K562 (cell line): Measurements from ENCODE around the gene NAA50. TPM values are rescaled to one million over a fixed set of nuclear protein-coding genes. Genes with fewer than 3 reads are reported as not detected.

Experiments used
- ATAC-seq: fragments of 200-7000 bp; cut with Tn5 transposase; 3 replicates; pipeline ENCODE4 v1.9.1; 2020; ENCODE audit warnings: moderate library complexity
- BruUV-seq: library from RNA; stranded (reverse); fragments of 400-500 nt; replicated peaks from 2 replicates; lab custom pipeline; 2021; lab: Mats Ljungman, UMichigan
- CTCF ChIA-PET: fragments of 300-600 bp; formaldehyde crosslinking; extraction: SDS; loops from one replicate; lab custom pipeline; 2021; ENCODE audit warnings: low intra/inter-chr PET ratio; lab: Yijun Ruan, JAX
- POLR2A ChIA-PET: fragments of 300-600, 350-650 bp; sonication (Branson Sonifier 250); formaldehyde crosslinking; extraction: SDS; loops from one replicate; lab custom pipeline; 2021; ENCODE audit warnings: antibody characterized with exemption, inconsistent platforms; lab: Yijun Ruan, JAX
- DNase-seq, 4 experiments: peaks; one replicate each; pipeline versions ENCODE4 v3.0.0 to v3.0.0-alpha.2; 2011 to 2018; ENCODE audit warnings: low spot score in 3 of 4, mixed read lengths in 3 of 4; ENCODE audit errors: extremely low read depth in 1 of 4
- FAIRE-seq: peaks from 2 replicates; lab custom pipeline; 2011; peaks lifted over from hg19 to GRCh38; lab: Jason Lieb, UNC
- H2AFZ ChIP-seq: 2 replicates; pipeline ENCODE4 v1.6.0; 2011; ENCODE audit warnings: low read depth, low read length, control low read depth, inconsistent platforms
- H3K27ac ChIP-seq: fragments of 200-600 bp; 3 replicates; pipeline ENCODE4 v1.8.0; 2011; ENCODE audit warnings: low read depth, mild to moderate bottlenecking, control low read depth, inconsistent platforms, low read length, moderate library complexity, mixed read lengths; ENCODE audit errors: extremely low read depth
- H3K27me3 ChIP-seq, 2 experiments: fragments of 300-600 bp in 1 of 2; 2 replicates in 1 of 2; 3 replicates in 1 of 2; pipeline versions ENCODE4 v1.6.0 to v1.8.0; 2011; ENCODE audit warnings: inconsistent platforms in 2 of 2, low read length in 2 of 2, mild to moderate bottlenecking in 1 of 2, mixed read lengths in 1 of 2, moderate library complexity in 1 of 2; ENCODE audit not compliant: control insufficient read depth in 2 of 2, insufficient read depth in 2 of 2
- H3K36me3 ChIP-seq: fragments of 300-600 bp; 3 replicates; pipeline ENCODE4 v1.8.0; 2011; ENCODE audit warnings: mild to moderate bottlenecking, low read length, inconsistent platforms; ENCODE audit not compliant: control insufficient read depth, insufficient read depth
- H3K4me1 ChIP-seq, 2 experiments: fragments of 200-600 bp in 1 of 2; replicated peaks in 1 of 2; 2 replicates in 1 of 2; 3 replicates in 1 of 2; pipeline versions ENCODE4 v1.5.1 to v1.8.0; 2011; ENCODE audit warnings: inconsistent platforms in 2 of 2, low read length in 2 of 2, mild to moderate bottlenecking in 1 of 2, mixed read lengths in 1 of 2, moderate library complexity in 1 of 2; ENCODE audit not compliant: control insufficient read depth in 2 of 2, insufficient read depth in 2 of 2
- H3K4me2 ChIP-seq: 2 replicates; pipeline ENCODE4 v1.6.1; 2011; ENCODE audit warnings: low read length, control low read depth, inconsistent platforms, mixed read lengths; ENCODE audit not compliant: insufficient read depth
- H3K4me3 ChIP-seq: fragments of 200-600 bp; sonication (generic), shearing (Covaris generic); 2 replicates; pipeline ENCODE4 v1.5.1; 2016; ENCODE audit warnings: control low read depth, inconsistent platforms
- H3K79me2 ChIP-seq: fragments of 200-600 bp; 3 replicates; pipeline ENCODE4 v1.8.0; 2011; ENCODE audit warnings: low read length, inconsistent platforms; ENCODE audit not compliant: control insufficient read depth, insufficient read depth
- H3K9ac ChIP-seq, 2 experiments: 2 replicates each; pipeline versions ENCODE4 v1.6.0 to v1.6.1; 2011; ENCODE audit warnings: low read depth in 2 of 2, low read length in 2 of 2, control low read depth in 1 of 2, inconsistent platforms in 1 of 2, mild to moderate bottlenecking in 1 of 2, mixed read lengths in 1 of 2; ENCODE audit not compliant: insufficient read depth in 1 of 2
- H3K9me1 ChIP-seq: one replicate; pipeline ENCODE4 v1.6.0; 2011; ENCODE audit warnings: inconsistent platforms, mild to moderate bottlenecking, low read length, moderate library complexity; ENCODE audit not compliant: control insufficient read depth, insufficient read depth
- H3K9me3 ChIP-seq: replicated peaks from 2 replicates; pipeline ENCODE4 v1.5.1; 2011; ENCODE audit warnings: low read depth, low read length, inconsistent platforms; ENCODE audit not compliant: control insufficient read depth, insufficient read depth
- H4K20me1 ChIP-seq: replicated peaks from 2 replicates; pipeline ENCODE4 v1.6.1; 2011; ENCODE audit warnings: low read length, inconsistent platforms, mixed read lengths; ENCODE audit not compliant: control insufficient read depth, insufficient read depth
- GABPB2 ChIP-seq: fragments of 250-450 bp; sonication (Bioruptor Pico); conservative IDR thresholded peaks from 2 replicates; pipeline ENCODE4 v1.5.1; 2021; ENCODE audit warnings: mild to moderate bottlenecking
- HOXB6 ChIP-seq: fragments of 250-450 bp; sonication (Bioruptor Pico); IDR thresholded peaks from 2 replicates; pipeline ENCODE4 v1.5.1; 2022; ENCODE audit warnings: mild to moderate bottlenecking, borderline replicate concordance
- PML ChIP-seq: IDR thresholded peaks from 2 replicates; pipeline ENCODE4 v1.6.1; 2012; ENCODE audit warnings: low read length, inconsistent platforms
- POLR2B ChIP-seq: fragments of 450-650 bp; IDR thresholded peaks from 2 replicates; pipeline ENCODE4 v1.6.1; 2018; ENCODE audit warnings: low read depth; ENCODE audit not compliant: partially characterized antibody
- RBM17 ChIP-seq: fragments of 200-400 bp; formaldehyde crosslinking; IDR thresholded peaks from 2 replicates; pipeline ENCODE4 v1.6.1; 2017; ENCODE audit warnings: low read depth, mild to moderate bottlenecking, low read length, borderline replicate concordance
- RBM25 ChIP-seq: fragments of 200-400 bp; formaldehyde crosslinking; IDR thresholded peaks from 2 replicates; pipeline ENCODE4 v1.6.1; 2018; ENCODE audit warnings: low read length, low read depth, moderate library complexity; ENCODE audit not compliant: severe bottlenecking
- ZNF165 ChIP-seq: fragments of 250-450 bp; sonication (Bioruptor Pico); IDR thresholded peaks from 2 replicates; pipeline ENCODE4 v1.4.0; 2020; ENCODE audit warnings: borderline replicate concordance
- ZNF766 ChIP-seq: fragments of 200-800 bp; sonication (Bioruptor generic); conservative IDR thresholded peaks from 2 replicates; pipeline ENCODE4 v1.6.1; 2016; ENCODE audit warnings: missing genetic modification characterization, missing compliant biosample characterization
- WGBS: fragments of 100-300 bp; shearing (Covaris generic); methylation state at CpG from one replicate; pipeline ENCODE4 v1.1.6; 2016; ENCODE audit warnings: low coverage, mixed read lengths; ENCODE audit not compliant: insufficient coverage; ENCODE audit errors: missing lambda C conversion rate; 5-methylcytosine and 5-hydroxymethylcytosine counted together
- in situ Hi-C: fragments of 300-500 bp; cut with MboI; formaldehyde crosslinking; loops from 4 replicates; pipeline ENCODE4 v1.15.0; 2018; ENCODE audit warnings: inconsistent platforms, mixed read lengths
- intact Hi-C: fragments of 100-400 bp; cut with micrococcal nuclease; formaldehyde crosslinking; loops from 2 replicates; pipeline ENCODE4 v1.14.2; 2022
- polyA plus RNA-seq, 8 experiments: library from polyadenylated mRNA; depleted of rRNA in 4 of 8; stranded (reverse) in 5 of 8; unstranded in 3 of 8; fragments of >200 nt; fragmentation: Nextera tagmentation in 2 of 8; fragmentation: Illumina TruSeq in 1 of 8; extraction: Ambion mirVana in 2 of 8; extraction: Trizol in 1 of 8; gene quantifications; 2 replicates each; pipeline versions ENCODE4 v1.2.1 to v1.2.3, GENCODE V29; 2011 to 2014; ENCODE audit warnings: inconsistent platforms in 1 of 8, missing spikeins in 1 of 8
- total RNA-seq, 7 experiments: library from RNA; depleted of rRNA in 6 of 7; stranded (reverse); fragments of >200 nt in 6 of 7; fragmentation: Illumina TruSeq in 2 of 7; extraction: Trizol in 2 of 7; gene quantifications; 2 replicates each; pipeline versions ENCODE4 v1.2.1 to v1.2.3, GENCODE V29; 2011 to 2021; ENCODE audit warnings: low replicate concordance in 1 of 7

NAA50 gene
- total and polyA plus RNA-seq, 9 of the 15 experiments (the other 6 are each of a cell fraction or from before 2014, with no cell fraction given) = 40.0 to 301 (median 112) TPM

DNA sequence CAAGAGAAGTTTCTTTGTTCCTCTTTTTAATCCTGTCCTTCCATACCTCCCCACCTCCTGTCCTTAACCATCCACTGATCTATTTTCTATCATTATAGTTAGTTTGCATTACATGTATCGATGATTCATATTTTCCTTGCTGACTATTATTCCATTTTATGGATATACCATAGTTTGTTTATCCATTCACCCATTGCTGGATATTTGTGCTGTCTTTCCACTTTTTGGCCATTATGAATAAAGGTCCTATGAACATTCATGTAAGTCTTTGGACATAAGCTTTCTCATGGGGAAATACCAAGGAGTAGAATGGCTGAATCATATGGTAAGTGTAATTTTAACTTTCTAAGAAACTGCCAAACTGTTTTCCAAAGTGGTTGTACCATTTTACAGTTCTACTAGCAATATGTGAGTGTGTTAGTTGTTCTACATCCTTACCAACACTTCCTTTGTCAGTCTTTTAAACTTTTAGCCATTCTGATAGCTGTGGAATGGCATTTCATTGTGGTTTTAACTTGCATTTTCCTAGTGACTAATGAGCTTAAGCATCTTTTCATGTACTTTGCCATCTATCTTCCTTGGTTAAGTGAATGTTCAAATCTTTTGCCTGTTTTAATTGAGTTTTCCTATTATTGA lies 12.5 kb upstream of the NAA50 start:
- FAIRE-seq (no peak), DNase-seq (no peak), ATAC-seq (no peak)
- H3K4me2 ChIP-seq = no peak overlapping the region
- H3K27me3 ChIP-seq = no peaks in the 10 kb centered on the region
- H4K20me1 ChIP-seq = no peaks in the 10 kb centered on the region
- 92% methylated on average over 1 of the region's 1 CpG for WGBS
- no peaks in the 10 kb centered on the region; the same call in 2 of the 3 replicates for H3K36me3 ChIP-seq
- H3K9ac ChIP-seq = no peak overlapping the region
- ChIA-PET CTCF (no interaction called here), POLR2A (interaction anchor here (1.6 kb wide), 1 partner anchor 11 kb away, joined by 4 read pairs; the partner anchor contains the start of gene ATP6V1A)
- H2AFZ ChIP-seq = no peak overlapping the region
- no peaks in the 10 kb centered on the region for H3K9me1 ChIP-seq
- TF ChIP-seq RBM25 = peak; percentile 28
- no peak for TF ChIP-seq HOXB6
- no peak for TF ChIP-seq ZNF766 (CRISPR knock-in tag)
- no peak for TF ChIP-seq PML
- H3K27ac ChIP-seq = no peak overlapping the region
- H3K4me1 ChIP-seq = no peaks in the 10 kb centered on the region; a peak in 1 of 5 replicates
- in situ Hi-C loops (no loop called here), intact Hi-C loops (no loop called here)
- BruUV-seq = no TSS peak
- H3K9me3 ChIP-seq = no peaks in the 10 kb centered on the region; the same call in 1 of the 2 replicates
- no peak overlapping the region for H3K4me3 ChIP-seq
- H3K79me2 ChIP-seq = peaks cover 32% of the 10 kb centered on the region

DNA sequence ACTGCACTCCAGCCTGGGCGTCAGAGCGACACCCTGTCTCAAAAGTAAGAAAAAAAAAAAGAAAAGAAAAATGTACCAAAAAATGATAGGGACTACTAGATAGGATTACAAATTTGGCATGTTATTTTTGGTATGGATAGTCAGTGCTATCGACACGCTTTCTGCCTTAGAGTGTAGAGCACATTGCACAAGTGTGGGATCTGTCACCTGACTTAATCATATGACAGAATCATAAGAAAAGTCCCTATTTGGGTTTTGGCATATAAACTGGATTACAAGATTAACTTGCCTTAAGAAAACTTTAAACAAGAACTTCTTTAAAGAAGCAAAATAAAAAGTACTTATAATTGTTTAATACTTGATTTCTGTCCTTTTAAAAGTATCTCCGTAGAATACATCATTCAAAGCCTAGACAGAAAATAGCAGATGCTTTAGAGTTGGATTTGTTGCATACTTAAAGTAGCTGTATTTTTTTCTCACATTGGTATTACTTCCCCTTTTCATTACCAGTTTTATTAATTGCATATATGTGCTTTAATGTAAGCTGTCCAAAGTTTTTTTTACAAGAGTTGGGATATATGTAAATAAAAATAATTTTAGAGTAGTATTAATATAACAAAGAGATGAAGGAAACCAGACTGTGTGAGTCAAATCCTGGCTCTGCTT lies 8.6 kb upstream of the NAA50 start:
- ChIA-PET CTCF (no interaction called here), POLR2A (no interaction called here)
- Histone ChIP-seq H3K79me2 (peaks cover 64% of the 10 kb centered on the region), H3K9me3 (no peaks in the 10 kb centered on the region; the same call in 1 of the 2 replicates), H3K27me3 (no peaks in the 10 kb centered on the region), H2AFZ (no peak overlapping the region), H3K36me3 (no peaks in the 10 kb centered on the region; the same call in 2 of the 3 replicates), H3K27ac (no peak overlapping the region), H3K9ac (no peak overlapping the region), H3K4me1 (no peaks in the 10 kb centered on the region; a peak in 1 of 5 replicates), H3K4me3 (no peak overlapping the region), H3K9me1 (no peaks in the 10 kb centered on the region), H4K20me1 (no peaks in the 10 kb centered on the region), H3K4me2 (no peak overlapping the region)
- ATAC-seq (no peak), FAIRE-seq (no peak), DNase-seq (no peak)
- intact Hi-C loops (no loop called here), in situ Hi-C loops (no loop called here)
- no peak for TF ChIP-seq ZNF165
- TF ChIP-seq RBM17 = no peak
- TF ChIP-seq GABPB2 = no peak
- TF ChIP-seq POLR2B = no peak
- WGBS = 97% methylated on average over 2 of the region's 5 CpGs
- BruUV-seq = no TSS peak
